ENCODE measurements around the gene TNRC18. TPM values are rescaled to one million over a fixed set of nuclear protein-coding genes. Genes with fewer than 3 reads are reported as not detected.

The TNRC18 gene
- total and polyA plus RNA-seq, 4 donors = 2.3 to 37.1 (median 20.4) TPM

- Histone ChIP-seq H3K9ac (ENCODE audit: low read depth in 1 of 2, low read length in 2 of 2) (no peak overlapping the region), H3K9me3 (ENCODE audit: control insufficient read depth in 4 of 4, low read length in 3 of 4) (no peaks in the 10 kb centered on the region), H3K27me3 (ENCODE audit: control insufficient read depth in 4 of 4, insufficient read depth in 4 of 4, low read length in 3 of 4) (no peaks in the 10 kb centered on the region), H3K36me3 (ENCODE audit: control insufficient read depth in 4 of 4, insufficient read depth in 3 of 4, low read depth in 1 of 4, low read length in 3 of 4) (peaks cover 11 to 58% (median 26%) of the 10 kb centered on the region in 4 donors), H3K27ac (ENCODE audit: low read depth in 1 of 2, low read length in 2 of 2) (no peak overlapping the region), H3K4me3 (ENCODE audit: low read depth in 1 of 3, low read length in 3 of 3) (no peak overlapping the region), H3K4me1 (ENCODE audit: control insufficient read depth in 4 of 4, insufficient read depth in 4 of 4, low read length in 3 of 4) (no peaks in the 10 kb centered on the region)
- no peak for DNase-seq (ENCODE audit: low spot score)
- 89% methylated on average over 11 of the region's 11 CpGs for WGBS
- TF ChIP-seq JUND (IDR thresholded peaks at IDR 0.05) = no peak
- TF ChIP-seq SP1 (IDR thresholded peaks at IDR 0.05) = no peak
- no peak for TF ChIP-seq ATF3 (IDR thresholded peaks at IDR 0.05)
- TF ChIP-seq RAD21 (IDR thresholded peaks at IDR 0.05) = no peak
- TF ChIP-seq GABPA (IDR thresholded peaks at IDR 0.05 in 1 of 2, conservative IDR thresholded peaks at IDR 0.05 in 1 of 2) = no peak
- no peak for TF ChIP-seq CTCF (IDR thresholded peaks at IDR 0.05; ENCODE audit: low read depth, low read length, missing input control)
- no peak for TF ChIP-seq RXRA (IDR thresholded peaks at IDR 0.05)
- TF ChIP-seq NR2F2 (IDR thresholded peaks at IDR 0.05) = no peak
- no peak for TF ChIP-seq FOXA2 (IDR thresholded peaks at IDR 0.05)
- no peak for TF ChIP-seq EGR1 (IDR thresholded peaks at IDR 0.05; ENCODE audit: low read depth in 2 of 2)
- TF ChIP-seq FOXA1 (IDR thresholded peaks at IDR 0.05) = no peak
- TF ChIP-seq ZBTB33 (IDR thresholded peaks at IDR 0.05) = no peak
- TF ChIP-seq REST (IDR thresholded peaks at IDR 0.05) = no peak
- TF ChIP-seq HNF4A (conservative IDR thresholded peaks at IDR 0.05) = no peak
- TF ChIP-seq HNF4G (IDR thresholded peaks at IDR 0.05) = no peak
- no peak for TF ChIP-seq TAF1 (conservative IDR thresholded peaks at IDR 0.05)
- TF ChIP-seq MAX (IDR thresholded peaks at IDR 0.05) = no peak
- TF ChIP-seq YY1 (IDR thresholded peaks at IDR 0.05) = no peak
Measured at GRCh38 chr7:5337047-5337446, 86.6 kb downstream of the TNRC18 start.

Data from liver (tissue), 9 donors.